ENCODE results near the gene ZNF783.
"Not testable (repeated sequence)": the region's sequence is repeated elsewhere in the genome, so short reads cannot be mapped to it uniquely, and the experiment has no call there.

The ZNF783 gene

GRCh38 chr7:149229526-149229925 lies 32.5 kb upstream of the ZNF783 start:
- peaks cover 14% of the 10 kb centered on the region for H3K27me3 Mint-ChIP-seq
- H3K4me3 Mint-ChIP-seq = no peak overlapping the region
- no peak overlapping the region for H3K27ac Mint-ChIP-seq
- peaks cover 19% of the 10 kb centered on the region for H3K36me3 Mint-ChIP-seq
- no peak for ATAC-seq
- no peaks in the 10 kb centered on the region for H3K9me3 Mint-ChIP-seq
- no peaks in the 10 kb centered on the region for H3K4me1 Mint-ChIP-seq

GRCh38 chr7:149232362-149232761 lies 29.6 kb upstream of the ZNF783 start:
- no peak for ATAC-seq
- Mint-ChIP-seq H3K4me3 (no peak overlapping the region), H3K36me3 (no peaks in the 10 kb centered on the region), H3K9me3 (no peaks in the 10 kb centered on the region), H3K27ac (no peak overlapping the region), H3K4me1 (no peaks in the 10 kb centered on the region), H3K27me3 (peaks cover 14% of the 10 kb centered on the region)

- peaks cover 14% of the 10 kb centered on the region for H3K27me3 Mint-ChIP-seq
- H3K4me3 Mint-ChIP-seq, H3K4me1 Mint-ChIP-seq, ATAC-seq, H3K9me3 Mint-ChIP-seq, H3K27ac Mint-ChIP-seq, H3K36me3 Mint-ChIP-seq: not testable (repeated sequence)
Measured at GRCh38 chr7:149233655-149234204, 28.3 kb upstream of the ZNF783 start.

- ATAC-seq = no peak
- peaks cover 8% of the 10 kb centered on the region for H3K27me3 Mint-ChIP-seq
- peaks cover 3% of the 10 kb centered on the region for H3K36me3 Mint-ChIP-seq
- peaks cover 4% of the 10 kb centered on the region for H3K9me3 Mint-ChIP-seq
- H3K4me3 Mint-ChIP-seq = no peak overlapping the region
- no peak overlapping the region for H3K27ac Mint-ChIP-seq
- peaks cover 27% of the 10 kb centered on the region for H3K4me1 Mint-ChIP-seq
Measured at GRCh38 chr7:149237502-149237901, 24.5 kb upstream of the ZNF783 start.

- Mint-ChIP-seq H3K4me3 (peak overlapping the region; percentile 94), H3K9me3 (peaks cover 8% of the 10 kb centered on the region), H3K4me1 (peaks cover 32% of the 10 kb centered on the region), H3K36me3 (peaks cover 8% of the 10 kb centered on the region), H3K27ac (peak overlapping the region; percentile 88), H3K27me3 (peaks cover 3% of the 10 kb centered on the region)
- ATAC-seq = no peak
Measured at GRCh38 chr7:149238051-149238450, 23.9 kb upstream of the ZNF783 start.

GRCh38 chr7:149239345-149240143 lies 22.5 kb upstream of the ZNF783 start, which contains the start of gene ZNF212:
ZNF212 (plus strand) TSS chr7:149239651; CDS start chr7:149239779, 128 bp downstream.
- H3K36me3 Mint-ChIP-seq = peaks cover 9% of the 10 kb centered on the region
- peak; percentile 100 for ATAC-seq
- peak within 1 kb of the TSS; percentile 94 for H3K4me3 Mint-ChIP-seq
- H3K27me3 Mint-ChIP-seq = no peaks in the 10 kb centered on the region
- H3K27ac Mint-ChIP-seq = peak within 1 kb of the TSS; percentile 88
- peaks cover 8% of the 10 kb centered on the region for H3K9me3 Mint-ChIP-seq
- H3K4me1 Mint-ChIP-seq = peaks cover 35% of the 10 kb centered on the region

GRCh38 chr7:149240637-149241036 lies 21.4 kb upstream of the ZNF783 start:
- H3K27me3 Mint-ChIP-seq = no peaks in the 10 kb centered on the region
- ATAC-seq = no peak
- peak overlapping the region; percentile 88 for H3K27ac Mint-ChIP-seq
- H3K9me3 Mint-ChIP-seq = peaks cover 8% of the 10 kb centered on the region
- H3K4me3 Mint-ChIP-seq = peak overlapping the region; percentile 94
- H3K36me3 Mint-ChIP-seq = peaks cover 11% of the 10 kb centered on the region
- peaks cover 46% of the 10 kb centered on the region for H3K4me1 Mint-ChIP-seq

- H3K27ac Mint-ChIP-seq = no peak overlapping the region
- peaks cover 8% of the 10 kb centered on the region for H3K9me3 Mint-ChIP-seq
- no peaks in the 10 kb centered on the region for H3K27me3 Mint-ChIP-seq
- no peak for ATAC-seq
- no peak overlapping the region for H3K4me3 Mint-ChIP-seq
- H3K36me3 Mint-ChIP-seq = peaks cover 17% of the 10 kb centered on the region
- peaks cover 54% of the 10 kb centered on the region for H3K4me1 Mint-ChIP-seq
Measured at GRCh38 chr7:149241696-149242095, 20.3 kb upstream of the ZNF783 start.

GRCh38 chr7:149245244-149245643 lies 16.8 kb upstream of the ZNF783 start:
- H3K27ac Mint-ChIP-seq = peak overlapping the region; percentile 78

GRCh38 chr7:149245744-149246143 lies 16.3 kb upstream of the ZNF783 start:
- ATAC-seq = no peak
- H3K36me3 Mint-ChIP-seq = peaks cover 34% of the 10 kb centered on the region
- no peaks in the 10 kb centered on the region for H3K27me3 Mint-ChIP-seq
- peaks cover 4% of the 10 kb centered on the region for H3K9me3 Mint-ChIP-seq
- H3K4me1 Mint-ChIP-seq = peaks cover 50% of the 10 kb centered on the region
- H3K27ac Mint-ChIP-seq = peak overlapping the region; percentile 78
- no peak overlapping the region for H3K4me3 Mint-ChIP-seq

More at GRCh38 chr7:149245244-149245643, 16.8 kb upstream of the ZNF783 start:
- peaks cover 29% of the 10 kb centered on the region for H3K36me3 Mint-ChIP-seq
- peaks cover 4% of the 10 kb centered on the region for H3K9me3 Mint-ChIP-seq
- H3K4me3 Mint-ChIP-seq = no peak overlapping the region
- peak; percentile 84 for ATAC-seq
- no peaks in the 10 kb centered on the region for H3K27me3 Mint-ChIP-seq
- H3K4me1 Mint-ChIP-seq = peaks cover 55% of the 10 kb centered on the region

- H3K27me3 Mint-ChIP-seq = no peaks in the 10 kb centered on the region
- H3K27ac Mint-ChIP-seq = peak overlapping the region; percentile 78
- peak; percentile 87 for ATAC-seq
- H3K9me3 Mint-ChIP-seq = no peaks in the 10 kb centered on the region
- H3K4me1 Mint-ChIP-seq = peaks cover 40% of the 10 kb centered on the region
- H3K36me3 Mint-ChIP-seq = peaks cover 43% of the 10 kb centered on the region
- H3K4me3 Mint-ChIP-seq = peak overlapping the region; percentile 7
Measured at GRCh38 chr7:149248777-149249176, 13.2 kb upstream of the ZNF783 start.

GRCh38 chr7:149250151-149250550 lies 11.8 kb upstream of the ZNF783 start:
- not testable (repeated sequence) for ATAC-seq, H3K9me3 Mint-ChIP-seq, H3K27me3 Mint-ChIP-seq, H3K4me3 Mint-ChIP-seq
- H3K36me3 Mint-ChIP-seq = peaks cover 49% of the 10 kb centered on the region
- H3K4me1 Mint-ChIP-seq = peaks cover 31% of the 10 kb centered on the region
- H3K27ac Mint-ChIP-seq = peak overlapping the region; percentile 78

GRCh38 chr7:149251518-149251917 lies 10.5 kb upstream of the ZNF783 start:
- H3K27ac Mint-ChIP-seq, H3K4me3 Mint-ChIP-seq, ATAC-seq, H3K27me3 Mint-ChIP-seq, H3K9me3 Mint-ChIP-seq: not testable (repeated sequence)
- Mint-ChIP-seq H3K36me3 (peaks cover 48% of the 10 kb centered on the region), H3K4me1 (peaks cover 18% of the 10 kb centered on the region)

GRCh38 chr7:149252378-149252777 lies 9.6 kb upstream of the ZNF783 start:
- Mint-ChIP-seq H3K27ac (no peak overlapping the region), H3K4me3 (no peak overlapping the region), H3K36me3 (peaks cover 48% of the 10 kb centered on the region), H3K27me3 (no peaks in the 10 kb centered on the region), H3K4me1 (peaks cover 18% of the 10 kb centered on the region), H3K9me3 (no peaks in the 10 kb centered on the region)
- no peak for ATAC-seq

GRCh38 chr7:149253665-149254064 lies 8.3 kb upstream of the ZNF783 start:
- peaks cover 6% of the 10 kb centered on the region for H3K4me1 Mint-ChIP-seq
- peaks cover 39% of the 10 kb centered on the region for H3K36me3 Mint-ChIP-seq
- H3K9me3 Mint-ChIP-seq = no peaks in the 10 kb centered on the region
- H3K27ac Mint-ChIP-seq = no peak overlapping the region
- H3K4me3 Mint-ChIP-seq = no peak overlapping the region
- ATAC-seq = no peak
- H3K27me3 Mint-ChIP-seq = no peaks in the 10 kb centered on the region
